ENCODE data around the gene PNPLA7.

DNA sequence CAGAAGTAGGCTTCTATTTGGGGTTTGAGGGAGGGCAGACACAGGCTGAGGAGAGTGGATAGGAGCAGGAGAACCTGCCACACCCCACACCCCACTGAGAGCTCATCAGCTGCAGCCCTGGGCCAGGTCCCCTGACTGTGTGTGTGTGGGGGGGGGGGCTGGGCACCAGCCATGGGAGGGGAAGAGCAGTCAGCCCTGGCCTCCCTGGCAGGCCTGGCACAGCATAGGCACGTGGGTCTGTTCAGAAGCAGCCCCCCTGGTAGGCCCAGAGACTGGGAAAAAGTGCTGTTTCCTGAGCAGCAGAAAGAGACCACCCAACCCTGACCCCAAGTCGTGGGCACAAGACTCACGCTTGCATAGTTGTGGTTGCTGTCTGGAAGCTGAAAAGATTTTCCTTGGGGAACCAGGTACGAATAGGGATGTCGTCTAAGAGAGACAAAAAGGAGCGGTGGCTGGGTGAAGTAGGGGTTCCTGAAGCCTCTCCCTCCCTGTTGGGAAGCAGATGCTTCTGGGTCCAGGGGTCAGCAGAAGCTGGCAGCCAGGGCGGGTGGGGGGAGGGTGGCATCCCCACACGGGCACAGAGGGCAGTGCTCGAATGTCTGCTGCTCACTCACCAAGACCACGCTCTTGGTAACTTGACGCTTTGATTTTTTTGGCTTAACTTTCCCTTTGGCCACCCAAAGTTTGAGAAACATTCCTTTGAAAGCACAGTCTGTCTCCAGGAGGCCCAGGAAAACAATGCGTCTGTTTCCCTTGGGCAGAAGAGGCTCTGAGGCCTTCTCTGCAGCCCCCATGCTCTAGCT lies 93.9 kb downstream of the PNPLA7 start:
- TF ChIP-seq POLR2AphosphoS5 (IDR thresholded peaks at IDR 0.05; ENCODE audit: low read depth, low read length), result no peak
- no peak for TF ChIP-seq POLR2A (IDR thresholded peaks at IDR 0.05; ENCODE audit: low read depth, low read length)

All from GM12892 (cell line).